SU-DHL-6 (cell line): ENCODE results near the gene ATP4B.
A peak's percentile ranks its signal among the peaks of the same experiment; 100 is the strongest.

Experiments
- H2AFZ ChIP-seq: fragments of 200-600 bp; sonication (generic); 2 replicates; pipeline ENCODE4 v1.6.1; 2014; ENCODE audit warnings: low read depth, mild to moderate bottlenecking, moderate library complexity, mixed read lengths, antibody characterized with exemption, low read length; ENCODE audit not compliant: severe bottlenecking
- H3F3A ChIP-seq: fragments of 200-600 bp; shearing (Covaris generic); 2 replicates; pipeline ENCODE4 v1.6.0; 2016; ENCODE audit warnings: antibody characterized with exemption, mild to moderate bottlenecking; ENCODE audit not compliant: insufficient read depth
- H3K27ac ChIP-seq: fragments of 200-600 bp; sonication (generic); 2 replicates; pipeline ENCODE4 v1.5.1; 2016; ENCODE audit warnings: low read depth, mild to moderate bottlenecking, low read length, moderate library complexity, mixed read lengths
- H3K27me3 ChIP-seq: fragments of 200-600 bp; sonication (generic), shearing (Covaris generic); 2 replicates; pipeline ENCODE4 v1.6.0; 2014; ENCODE audit warnings: mild to moderate bottlenecking, low read length
- H3K36me3 ChIP-seq: fragments of 200-600 bp; sonication (generic); 2 replicates; pipeline ENCODE4 v1.6.1; 2014; ENCODE audit warnings: mild to moderate bottlenecking, low read length, mixed read lengths
- H3K4me2 ChIP-seq: fragments of 300-600, 200-600 bp; shearing (Covaris generic), sonication (generic); 2 replicates; pipeline ENCODE4 v1.6.0; 2014; ENCODE audit warnings: low read length, low read depth, mild to moderate bottlenecking; ENCODE audit not compliant: poor library complexity, severe bottlenecking
- H3K4me3 ChIP-seq: fragments of 200-600 bp; sonication (generic); 2 replicates; pipeline ENCODE4 v1.5.1; 2014; ENCODE audit warnings: antibody characterized with exemption, low read length, mild to moderate bottlenecking, mixed read lengths; ENCODE audit not compliant: insufficient read depth, poor library complexity, severe bottlenecking
- H3K79me2 ChIP-seq: fragments of 200-600 bp; sonication (generic); 2 replicates; pipeline ENCODE4 v1.6.1; 2014; ENCODE audit warnings: mild to moderate bottlenecking, low read length, moderate library complexity; ENCODE audit not compliant: insufficient read depth
- H3K9ac ChIP-seq: fragments of 200-600 bp; sonication (generic); 2 replicates; pipeline ENCODE4 v1.7.0; 2014; ENCODE audit warnings: mild to moderate bottlenecking, low read length
- H3K9me2 ChIP-seq: fragments of 200-600 bp; sonication (generic); replicated peaks from 2 replicates; pipeline ENCODE4 v1.6.1; 2014; ENCODE audit warnings: low read length; ENCODE audit not compliant: insufficient read depth
- H3K9me3 ChIP-seq: fragments of 200-600 bp; sonication (generic); 2 replicates; pipeline ENCODE4 v1.6.1; 2014; ENCODE audit warnings: low read length, mixed read lengths; ENCODE audit not compliant: insufficient read depth
- H4K20me1 ChIP-seq: fragments of 200-600 bp; sonication (generic); 2 replicates; pipeline ENCODE4 v1.6.1; 2014; ENCODE audit warnings: low read depth, mild to moderate bottlenecking, antibody characterized with exemption, low read length, moderate library complexity, mixed read lengths
- CTCF ChIP-seq: fragments of 200-600 bp; sonication (generic); IDR thresholded peaks from one replicate; pipeline ENCODE4 v1.5.1; 2017; ENCODE audit warnings: antibody characterized with exemption, mild to moderate bottlenecking, low read length, moderate library complexity; ENCODE audit not compliant: insufficient read depth, poor library complexity, severe bottlenecking
- EZH2phosphoT487 ChIP-seq: fragments of 200-600 bp; sonication (generic), shearing (Covaris generic); conservative IDR thresholded peaks from 2 replicates; pipeline ENCODE4 v1.6.1; 2018; ENCODE audit warnings: mild to moderate bottlenecking, antibody characterized with exemption, low read length, moderate library complexity, mixed read lengths

Gene ATP4B

GRCh38 chr13:113644800-113645199 is 13.2 kb downstream of the ATP4B start:
- no peaks in the 10 kb centered on the region for H3K9me3 ChIP-seq
- no peak overlapping the region for H3K27ac ChIP-seq
- H3K4me3 ChIP-seq = no peak overlapping the region
- TF ChIP-seq CTCF (no peak), EZH2phosphoT487 (no peak)
- H3K27me3 ChIP-seq = no peaks in the 10 kb centered on the region
- no peak overlapping the region for H3K9ac ChIP-seq
- peaks cover 8% of the 10 kb centered on the region for H3K36me3 ChIP-seq
- H3K79me2 ChIP-seq = no peaks in the 10 kb centered on the region
- no peaks in the 10 kb centered on the region; the same call in 1 of the 2 replicates for H4K20me1 ChIP-seq
- peaks cover 11% of the 10 kb centered on the region; the same call in 1 of the 2 replicates for H3F3A ChIP-seq
- no peaks in the 10 kb centered on the region for H3K9me2 ChIP-seq
- no peak overlapping the region for H3K4me2 ChIP-seq
- no peak overlapping the region for H2AFZ ChIP-seq

GRCh38 chr13:113643593-113643992 is 14.4 kb downstream of the ATP4B start:
- H3K9ac ChIP-seq = no peak overlapping the region
- TF ChIP-seq CTCF (no peak), EZH2phosphoT487 (no peak)
- no peak overlapping the region for H3K4me3 ChIP-seq
- peak overlapping the region; percentile 18; the same call in 1 of the 2 replicates for H3K27ac ChIP-seq
- H3K27me3 ChIP-seq = no peaks in the 10 kb centered on the region
- 0 out of 2 replicates have a peak, but pooled peaks cover 7% of the 10 kb centered on the region for H3K79me2 ChIP-seq
- H3K9me2 ChIP-seq = no peaks in the 10 kb centered on the region
- H3F3A ChIP-seq = peaks cover 11% of the 10 kb centered on the region; the same call in 1 of the 2 replicates
- no peaks in the 10 kb centered on the region for H3K9me3 ChIP-seq
- H4K20me1 ChIP-seq = no peaks in the 10 kb centered on the region; the same call in 1 of the 2 replicates
- peaks cover 14% of the 10 kb centered on the region for H3K36me3 ChIP-seq
- H2AFZ ChIP-seq = no peak overlapping the region
- H3K4me2 ChIP-seq = no peak overlapping the region

GRCh38 chr13:113642563-113642962 is 15.4 kb downstream of the ATP4B start:
- no peak overlapping the region for H3K27ac ChIP-seq
- 0 out of 2 replicates have a peak, but pooled peaks cover 7% of the 10 kb centered on the region for H3K79me2 ChIP-seq
- no peak for TF ChIP-seq EZH2phosphoT487
- no peak for TF ChIP-seq CTCF
- H3F3A ChIP-seq = peaks cover 11% of the 10 kb centered on the region; the same call in 1 of the 2 replicates
- no peak overlapping the region for H3K9ac ChIP-seq
- no peaks in the 10 kb centered on the region for H3K9me3 ChIP-seq
- H3K36me3 ChIP-seq = peaks cover 20% of the 10 kb centered on the region
- H3K27me3 ChIP-seq = no peaks in the 10 kb centered on the region
- H4K20me1 ChIP-seq = no peaks in the 10 kb centered on the region; the same call in 1 of the 2 replicates
- no peaks in the 10 kb centered on the region for H3K9me2 ChIP-seq
- no peak overlapping the region for H3K4me2 ChIP-seq
- H2AFZ ChIP-seq = no peak overlapping the region
- H3K4me3 ChIP-seq = no peak overlapping the region

GRCh38 chr13:113641426-113641825 is 16.6 kb downstream of the ATP4B start:
- peaks cover 11% of the 10 kb centered on the region; the same call in 1 of the 2 replicates for H3F3A ChIP-seq
- peaks cover 20% of the 10 kb centered on the region for H3K36me3 ChIP-seq
- H3K9me3 ChIP-seq = no peaks in the 10 kb centered on the region
- H4K20me1 ChIP-seq = no peaks in the 10 kb centered on the region; the same call in 1 of the 2 replicates
- TF ChIP-seq EZH2phosphoT487 = no peak
- TF ChIP-seq CTCF = no peak
- no peaks in the 10 kb centered on the region for H3K27me3 ChIP-seq
- no peak overlapping the region for H3K4me3 ChIP-seq
- no peak overlapping the region for H3K9ac ChIP-seq
- no peak overlapping the region for H3K27ac ChIP-seq
- no peak overlapping the region for H3K4me2 ChIP-seq
- no peaks in the 10 kb centered on the region for H3K9me2 ChIP-seq
- H3K79me2 ChIP-seq = 0 out of 2 replicates have a peak, but pooled peaks cover 7% of the 10 kb centered on the region
- no peak overlapping the region for H2AFZ ChIP-seq
